Dermis blood vessel endothelial cell (primary cell): ENCODE measurements around the gene PAX2. TPM values are rescaled to one million over a fixed set of nuclear protein-coding genes. Genes with fewer than 3 reads are reported as not detected.

ENCODE experiments used
- DNase-seq: peaks from one replicate; pipeline ENCODE4 v3.0.0; 2010
- total RNA-seq: library from RNA; depleted of rRNA; stranded (reverse); fragments of >200 nt; gene quantifications from 2 replicates; pipeline ENCODE4 v1.2.3, GENCODE V29; 2014

PAX2 gene
- total RNA-seq, 1 donor from 2014 or later: 0.51 TPM

DNA sequence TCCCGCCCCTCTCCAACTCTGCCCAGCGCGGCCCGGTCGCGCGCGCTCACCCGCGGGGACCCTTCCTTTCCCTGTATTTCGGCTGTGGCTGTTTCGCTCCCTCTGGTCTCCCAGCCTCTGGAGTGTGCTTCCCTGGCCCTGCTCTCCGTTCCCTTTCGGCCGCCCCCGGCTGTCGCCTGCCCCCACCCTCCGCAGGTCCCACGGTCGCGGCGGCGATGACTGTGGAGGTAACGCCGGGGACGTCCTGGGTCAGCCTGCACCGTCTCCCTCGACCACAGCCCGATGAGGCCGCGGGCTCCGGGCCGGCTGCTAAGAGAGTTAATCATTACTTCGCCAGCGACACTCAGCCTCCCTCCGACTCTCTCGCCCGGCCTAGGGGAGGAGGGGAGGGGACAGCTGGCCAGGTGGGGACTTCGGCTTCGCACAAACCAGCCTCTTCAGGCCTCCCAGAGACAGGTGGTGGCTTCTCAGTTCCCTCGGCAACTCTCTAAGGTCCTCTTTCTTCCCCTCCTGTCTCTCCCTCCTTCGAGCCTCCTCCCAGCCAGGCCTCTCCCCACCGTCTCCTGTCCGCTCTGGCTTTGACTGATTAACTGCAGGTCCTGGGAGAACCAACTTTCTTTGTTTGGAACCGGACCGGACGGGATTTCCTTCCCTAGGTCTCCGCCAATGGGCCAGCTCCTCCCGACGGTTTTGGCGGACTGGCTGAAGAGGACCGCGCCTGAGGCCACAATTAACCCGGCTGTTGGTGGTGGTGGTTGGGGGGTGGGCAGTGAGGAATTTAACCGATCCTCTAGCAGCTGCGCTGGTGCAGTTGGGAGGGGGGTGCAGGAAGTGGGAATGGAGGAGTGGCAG is 5.6 kb upstream of the PAX2 start:
- DNase-seq: no peak

DNA sequence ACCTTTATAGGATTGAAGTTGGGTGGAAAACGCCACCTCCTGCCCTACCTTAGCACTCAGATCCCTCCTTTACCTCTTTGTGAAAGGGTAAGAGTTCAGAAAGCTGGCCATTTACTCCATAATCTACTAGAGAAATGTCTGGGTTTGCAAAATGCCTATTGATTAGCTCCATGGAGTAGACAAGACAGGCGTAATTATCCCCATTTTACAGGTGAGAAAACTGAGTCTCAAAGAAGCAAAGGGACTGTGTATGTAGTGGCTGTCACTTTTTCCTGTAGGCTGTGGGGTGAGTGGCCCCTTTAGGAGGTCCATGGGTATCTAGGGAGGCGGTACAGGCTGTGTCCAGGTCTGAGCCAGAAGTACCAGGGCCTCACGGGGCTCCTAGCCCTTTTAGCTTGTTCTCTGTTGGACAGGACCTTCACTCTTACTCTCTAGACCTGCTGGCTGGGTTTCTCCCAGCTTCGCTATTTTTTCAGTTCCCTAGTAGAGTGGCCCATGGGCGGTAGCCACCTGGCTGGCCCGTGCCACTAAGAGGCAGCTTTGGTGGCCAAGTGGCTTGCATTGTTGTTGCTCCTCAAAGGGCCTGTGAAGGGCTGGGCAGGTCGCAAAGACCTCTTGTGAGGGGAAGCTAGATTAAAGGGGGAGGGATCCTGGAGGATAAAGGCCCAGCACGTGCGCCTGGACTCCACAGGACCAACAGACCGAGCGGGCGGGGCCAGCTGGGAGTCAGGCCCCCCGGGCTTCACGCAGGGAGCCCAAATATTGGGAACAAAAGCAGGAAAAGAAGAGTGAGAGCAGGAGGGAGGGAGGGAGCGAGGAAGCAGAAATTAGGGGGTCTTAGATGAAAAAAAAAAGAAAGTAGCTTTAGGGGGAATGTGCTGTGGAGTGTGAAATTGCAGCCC is 4.7 kb upstream of the PAX2 start:
- DNase-seq: no peak

DNA sequence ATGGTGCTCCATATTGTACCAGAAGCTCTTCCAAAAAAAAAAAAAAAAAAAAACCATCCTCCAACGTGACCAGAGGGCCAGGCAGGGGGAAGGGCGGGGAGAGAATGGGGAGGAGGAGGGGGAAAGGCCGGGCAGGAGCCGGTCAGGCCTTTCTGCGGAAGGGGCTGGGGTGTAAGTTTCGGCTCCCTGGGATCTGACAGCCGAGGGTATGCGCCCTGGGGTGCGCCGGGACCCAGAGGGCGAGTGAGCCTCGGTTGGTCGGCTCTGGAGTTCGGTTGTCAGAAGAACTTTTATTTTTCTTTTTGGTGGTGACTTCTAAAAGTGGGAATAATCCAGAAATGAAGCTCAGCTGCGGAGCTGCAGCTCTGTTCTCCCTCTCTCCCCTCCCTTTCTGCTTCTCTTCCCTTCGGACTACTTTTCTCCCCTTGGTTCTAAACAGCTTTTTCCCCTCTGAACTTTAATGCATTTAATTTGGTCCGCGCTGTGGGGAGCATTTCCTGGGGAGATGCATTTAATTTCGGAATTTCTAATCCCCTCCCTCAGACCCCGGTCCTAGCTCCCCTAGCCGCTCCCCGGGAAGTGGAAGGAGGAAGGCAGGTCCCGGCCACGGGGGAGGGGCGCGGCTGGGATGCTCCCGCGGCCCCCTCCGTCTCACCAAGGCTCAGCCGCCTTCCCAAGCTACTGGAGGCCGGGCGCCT is 3.9 kb upstream of the PAX2 start:
- no peak for DNase-seq

DNA sequence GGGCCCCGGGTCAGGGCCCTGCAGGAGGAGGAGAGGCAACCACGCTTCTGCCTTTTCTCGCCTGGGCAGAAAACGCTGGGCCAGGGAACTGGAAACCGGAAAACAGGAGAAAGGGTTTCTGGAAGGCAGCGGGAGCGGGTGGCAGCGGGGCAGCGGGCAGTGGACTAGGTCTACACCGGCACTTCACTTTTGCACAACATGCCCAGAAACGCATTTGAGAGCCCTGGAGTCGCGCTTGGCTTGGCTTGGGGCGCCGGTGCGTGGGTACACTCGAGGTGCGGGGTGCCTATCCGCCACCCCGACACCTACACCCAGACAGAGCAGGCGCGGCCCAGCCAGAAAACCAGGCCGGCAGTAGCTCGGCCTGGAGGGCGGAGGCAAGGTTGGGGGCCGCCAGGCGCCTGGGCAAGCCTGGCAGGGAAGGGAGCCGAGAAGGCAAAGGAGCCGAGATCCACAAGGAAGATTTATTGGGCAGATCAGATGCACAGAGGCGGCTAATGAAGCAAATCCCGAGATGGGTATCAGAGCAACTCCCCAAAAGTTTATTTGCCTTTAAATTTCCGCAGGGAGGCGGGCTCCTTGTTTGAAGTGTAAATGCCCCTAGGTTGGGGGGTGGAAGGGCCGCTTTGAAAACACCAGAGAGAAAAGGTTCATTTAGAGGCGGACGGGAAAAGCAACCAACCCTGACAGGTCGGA is 3.2 kb upstream of the PAX2 start:
- DNase-seq: no peak

DNA sequence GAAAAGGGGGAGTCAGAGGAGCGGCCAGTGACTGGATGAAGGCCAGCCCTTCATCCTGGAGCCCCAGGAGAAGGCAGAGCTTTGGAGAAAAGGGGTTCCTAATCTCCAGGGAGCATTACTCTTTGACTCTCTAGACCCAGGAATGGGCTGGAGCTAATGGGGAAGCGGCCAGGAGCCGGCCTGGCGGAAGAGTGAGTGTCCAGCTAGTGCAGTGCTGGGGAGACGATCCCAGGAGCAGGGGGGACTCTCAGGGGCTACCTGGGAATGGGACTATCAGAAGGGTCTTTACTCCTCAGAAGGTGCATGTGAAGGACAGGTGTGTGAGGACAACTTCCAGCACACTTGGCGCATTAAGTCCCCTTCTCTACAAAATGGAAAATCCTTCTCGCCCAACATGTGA is 2.4 kb upstream of the PAX2 start:
- no peak for DNase-seq

DNA sequence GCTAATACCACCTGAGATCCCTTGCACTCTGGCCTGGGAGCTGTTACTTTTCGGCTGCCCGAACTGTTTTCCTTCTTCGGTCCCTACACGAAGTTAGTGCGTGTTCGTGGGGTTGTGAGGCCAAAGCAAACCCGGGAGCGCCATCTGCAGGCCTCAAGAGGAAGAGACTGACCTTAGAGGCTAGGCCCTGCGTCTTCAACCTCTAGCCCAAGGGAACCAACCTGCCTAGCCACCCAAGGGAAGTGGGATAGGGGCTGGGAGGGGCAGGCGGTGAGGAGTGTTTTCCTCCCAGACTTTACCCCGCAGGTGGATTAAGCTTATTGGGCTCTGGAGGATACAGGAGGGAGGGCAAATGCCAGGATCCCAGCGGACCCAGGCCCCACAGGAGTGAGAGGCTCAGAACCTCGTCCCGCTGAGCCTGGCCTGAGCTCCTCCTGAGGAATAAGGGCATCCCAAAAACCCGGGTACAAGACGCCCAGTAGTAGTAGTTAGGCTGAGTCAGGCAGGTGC is 1.7 kb upstream of the PAX2 start:
- DNase-seq: peak; percentile 83

DNA sequence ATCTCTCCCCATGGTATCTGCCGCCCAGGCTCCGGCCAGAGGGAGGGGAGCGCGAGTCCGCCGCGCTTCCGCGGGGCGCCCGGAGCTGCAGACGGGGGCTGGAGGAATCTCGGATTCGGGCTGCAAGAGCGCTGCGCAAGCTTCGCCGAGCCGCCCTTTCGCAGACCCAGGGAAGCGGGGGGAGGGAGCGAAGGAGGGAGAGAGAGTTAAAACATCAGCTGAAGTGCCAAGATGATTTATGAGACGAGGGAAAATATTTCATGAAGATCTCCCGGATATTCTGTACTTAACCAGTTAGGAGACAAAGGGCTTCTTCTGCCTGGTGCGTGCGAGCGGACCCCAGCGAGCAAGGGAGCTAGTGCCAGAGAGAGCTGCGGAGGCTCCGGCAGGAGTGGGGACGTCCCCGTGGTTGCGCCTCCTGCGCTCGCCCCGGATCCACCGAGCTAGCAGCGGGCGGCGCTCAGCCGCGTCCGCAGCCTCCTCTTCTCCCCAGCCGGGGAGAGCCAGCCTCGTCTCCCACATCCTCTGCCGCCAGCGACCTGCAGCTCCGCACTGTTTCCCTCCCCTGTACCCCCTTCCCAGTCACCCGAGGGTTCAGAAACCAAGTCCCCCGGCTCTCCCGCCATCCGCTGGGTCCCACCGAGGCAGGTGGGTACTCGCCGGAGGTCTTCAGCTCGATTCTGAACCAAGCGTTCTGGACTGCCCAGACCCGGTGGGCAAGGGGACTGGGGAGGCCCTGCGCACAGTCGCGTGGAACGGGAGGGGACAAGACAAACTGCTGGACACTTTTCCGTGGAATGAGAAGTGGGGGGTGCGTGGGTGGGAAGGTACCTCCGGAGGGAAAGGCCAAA is 1.0 kb upstream of the PAX2 start:
- DNase-seq: no peak

DNA sequence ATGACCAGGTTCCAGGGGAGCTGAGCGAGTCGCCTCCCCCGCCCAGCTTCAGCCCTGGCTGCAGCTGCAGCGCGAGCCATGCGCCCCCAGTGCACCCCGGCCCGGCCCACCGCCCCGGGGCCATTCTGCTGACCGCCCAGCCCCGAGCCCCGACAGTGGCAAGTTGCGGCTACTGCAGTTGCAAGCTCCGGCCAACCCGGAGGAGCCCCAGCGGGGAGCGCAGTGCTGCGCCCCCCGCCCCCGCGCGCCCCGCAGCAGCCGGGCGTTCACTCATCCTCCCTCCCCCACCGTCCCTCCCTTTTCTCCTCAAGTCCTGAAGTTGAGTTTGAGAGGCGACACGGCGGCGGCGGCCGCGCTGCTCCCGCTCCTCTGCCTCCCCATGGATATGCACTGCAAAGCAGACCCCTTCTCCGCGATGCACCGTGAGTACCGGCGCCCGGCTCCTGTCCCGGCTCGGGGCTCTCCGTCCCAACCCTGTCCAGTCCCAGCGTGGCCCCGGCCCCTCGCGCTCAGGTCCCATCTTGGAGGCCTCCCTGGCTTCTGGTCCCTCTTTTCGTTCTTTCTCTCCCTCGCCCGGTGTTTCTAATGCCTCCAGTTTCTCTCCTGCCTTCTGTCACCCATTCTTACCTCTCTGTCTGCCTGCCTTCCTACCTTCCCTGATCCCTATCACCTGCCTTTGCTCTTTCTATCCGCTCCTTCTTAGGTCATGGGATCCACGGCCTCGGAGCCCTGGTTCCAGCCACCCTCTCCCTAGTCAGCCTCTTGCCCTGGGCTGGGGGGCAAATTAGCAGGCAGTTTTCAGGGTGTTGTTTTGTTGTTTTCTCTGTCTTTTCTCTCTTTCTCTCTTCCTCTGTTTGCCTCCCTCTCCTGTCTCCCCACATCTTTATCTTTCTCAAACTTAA is 751 bp downstream of the PAX2 start:
- DNase-seq: no peak

DNA sequence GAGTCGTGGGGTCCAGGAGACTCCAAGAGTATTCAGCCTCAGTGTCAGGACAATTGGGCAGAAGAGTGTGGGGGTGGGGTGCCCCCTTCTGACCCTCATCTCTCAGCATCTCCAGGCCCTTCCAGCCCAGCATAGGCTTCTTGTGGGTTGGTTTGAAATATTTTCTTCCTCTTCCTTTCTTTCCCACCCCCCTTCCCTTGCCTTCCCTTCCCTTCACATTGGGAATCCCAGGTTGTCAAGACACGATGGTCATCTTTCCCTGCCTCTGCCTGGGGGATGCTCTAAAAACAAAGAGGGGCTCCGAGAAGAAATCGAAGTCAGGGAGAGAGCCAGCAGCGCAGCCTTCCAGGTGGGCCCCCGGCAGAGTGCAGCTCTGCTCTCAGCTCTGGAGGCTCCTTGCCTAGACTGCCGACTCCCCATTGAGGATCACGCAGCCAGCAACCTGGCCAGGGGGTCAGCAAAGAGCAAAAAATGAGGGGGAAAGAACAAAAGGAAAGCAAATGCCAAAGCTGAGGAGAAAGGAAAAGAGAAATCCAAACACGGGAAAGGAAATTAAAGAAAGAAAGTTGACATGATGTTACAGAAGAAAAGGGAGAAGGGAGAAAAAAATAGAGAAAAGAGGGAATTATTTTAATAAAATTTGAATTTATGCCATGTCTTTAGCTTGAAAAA is 1.5 kb downstream of the PAX2 start:
- no peak for DNase-seq

DNA sequence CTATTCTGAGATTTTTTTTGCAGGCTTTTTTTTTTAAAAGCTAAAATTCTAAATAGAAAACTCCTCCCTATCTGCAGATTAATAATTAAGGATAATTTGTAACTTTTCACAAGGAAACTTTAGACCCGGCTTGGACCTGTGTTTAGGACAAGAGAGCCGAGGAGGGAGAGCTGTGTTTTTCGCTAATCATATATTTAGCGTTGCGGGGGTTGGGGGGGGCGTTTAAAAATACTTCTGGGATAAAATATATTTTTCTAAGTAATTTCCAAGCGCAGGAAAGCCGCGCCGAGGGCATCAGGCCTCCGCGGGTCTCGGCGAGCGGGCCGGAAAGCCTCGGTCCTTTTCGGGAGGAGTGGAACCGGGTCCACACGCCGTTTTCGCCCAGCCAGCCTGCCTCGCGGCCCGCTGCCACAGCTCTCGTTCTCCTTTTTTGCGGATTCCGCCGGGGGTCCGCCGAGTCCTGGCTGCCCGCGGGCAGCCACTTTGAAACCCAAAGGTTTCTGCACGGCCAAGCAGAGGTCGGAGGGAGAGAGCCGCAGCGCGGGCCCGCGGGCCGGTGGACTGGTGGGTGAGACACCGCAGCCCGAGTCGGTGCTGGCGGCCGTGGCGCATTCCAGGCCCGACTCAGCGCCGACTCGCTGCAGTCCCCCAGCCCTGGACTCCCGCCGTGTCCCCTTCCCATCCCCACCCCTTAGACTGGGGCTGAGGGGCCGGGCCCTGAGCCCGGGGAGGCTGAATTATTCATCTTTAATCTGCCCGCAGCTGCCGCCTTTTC is 2.3 kb downstream of the PAX2 start:
- no peak for DNase-seq

DNA sequence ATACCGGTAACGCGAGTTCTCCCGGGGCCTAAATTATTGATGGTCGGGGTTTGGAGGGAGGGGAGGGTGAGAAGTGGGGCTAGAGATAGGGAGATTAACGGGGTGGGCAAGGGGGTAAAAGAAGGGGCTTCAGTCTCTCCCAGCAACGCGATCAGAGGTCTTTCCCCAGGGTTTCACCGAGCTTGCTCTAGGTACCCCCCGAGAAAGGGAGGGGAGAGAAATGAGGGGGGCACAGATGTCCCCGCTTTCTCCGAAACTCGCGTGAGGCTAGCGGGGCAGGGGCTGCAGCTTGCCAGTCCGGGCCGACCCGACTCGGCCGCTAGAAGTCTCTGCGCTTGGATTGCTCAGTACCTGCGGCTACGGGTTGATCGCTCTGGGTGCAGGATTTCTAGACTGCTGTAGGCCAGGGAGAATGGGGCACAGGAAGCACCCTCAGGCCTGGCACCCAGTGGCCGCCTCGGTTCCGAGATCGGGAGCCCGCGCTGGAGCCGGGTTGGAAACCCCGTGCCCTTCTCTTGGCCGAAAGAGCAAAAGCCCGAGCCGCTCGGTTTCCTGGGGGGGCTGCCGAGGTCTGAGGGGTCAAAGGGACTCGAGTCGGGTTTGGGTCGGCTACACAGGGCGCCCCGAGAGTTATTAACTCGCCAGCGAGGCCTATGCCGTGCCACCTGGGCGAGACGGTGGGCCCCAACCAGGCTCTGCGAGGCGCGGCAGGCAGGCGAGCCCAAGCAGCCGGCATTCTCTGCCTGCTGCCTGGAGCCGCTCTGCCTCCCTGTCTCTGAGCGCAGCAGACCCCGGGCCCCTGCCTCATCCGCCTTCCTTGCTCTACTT is 3.1 kb downstream of the PAX2 start:
- DNase-seq: no peak

DNA sequence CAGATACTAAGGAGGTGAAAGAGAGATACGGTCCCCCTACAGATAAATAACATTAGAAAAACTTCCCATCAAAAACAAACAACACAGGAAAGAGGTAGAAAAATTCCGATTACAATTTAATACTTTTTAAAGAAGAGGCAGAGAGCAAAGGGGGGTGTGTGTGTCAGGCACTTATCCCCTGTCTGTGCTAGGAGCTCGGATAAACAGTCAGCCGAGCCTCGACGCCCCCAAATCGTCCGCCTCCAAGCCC is 3.6 kb downstream of the PAX2 start:
- DNase-seq: no peak

DNA sequence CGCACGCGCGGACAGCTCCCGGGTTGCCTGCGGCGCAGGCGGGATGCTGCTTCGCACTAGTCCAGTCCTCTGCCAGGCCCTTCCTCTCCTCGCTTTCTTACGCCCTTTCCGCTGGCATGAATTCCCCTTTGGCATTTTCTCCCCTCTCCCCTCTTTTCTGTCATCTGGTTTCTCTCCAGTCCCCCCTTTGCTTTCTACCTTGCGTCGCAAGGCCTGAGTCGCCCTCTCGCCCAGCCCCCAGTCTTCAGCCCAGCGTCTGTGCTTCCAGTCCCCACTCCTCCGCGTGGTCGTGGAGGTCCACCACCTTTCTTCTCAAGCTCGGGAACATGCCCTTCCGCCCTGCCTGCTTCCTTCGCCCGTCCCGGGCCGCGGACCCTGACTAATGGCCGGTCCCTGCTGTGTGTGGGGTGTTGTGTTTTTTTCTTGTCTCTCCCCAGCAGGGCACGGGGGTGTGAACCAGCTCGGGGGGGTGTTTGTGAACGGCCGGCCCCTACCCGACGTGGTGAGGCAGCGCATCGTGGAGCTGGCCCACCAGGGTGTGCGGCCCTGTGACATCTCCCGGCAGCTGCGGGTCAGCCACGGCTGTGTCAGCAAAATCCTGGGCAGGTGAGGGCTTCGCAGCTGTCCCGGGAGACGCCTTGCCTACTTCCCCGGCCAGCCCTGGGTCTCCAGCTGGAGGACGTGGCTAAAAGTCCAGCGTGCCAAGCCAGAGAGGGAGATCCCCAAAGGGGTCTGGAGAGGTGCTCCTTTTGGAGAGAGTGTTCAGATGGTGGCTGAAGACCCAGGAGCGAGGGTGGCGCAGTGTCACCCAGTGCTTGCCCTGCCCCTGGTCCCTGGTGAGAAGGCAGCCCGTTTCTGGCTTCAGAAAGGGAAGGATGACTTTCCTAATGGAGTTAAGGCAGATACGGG is 4.2 kb downstream of the PAX2 start:
- DNase-seq: no peak

DNA sequence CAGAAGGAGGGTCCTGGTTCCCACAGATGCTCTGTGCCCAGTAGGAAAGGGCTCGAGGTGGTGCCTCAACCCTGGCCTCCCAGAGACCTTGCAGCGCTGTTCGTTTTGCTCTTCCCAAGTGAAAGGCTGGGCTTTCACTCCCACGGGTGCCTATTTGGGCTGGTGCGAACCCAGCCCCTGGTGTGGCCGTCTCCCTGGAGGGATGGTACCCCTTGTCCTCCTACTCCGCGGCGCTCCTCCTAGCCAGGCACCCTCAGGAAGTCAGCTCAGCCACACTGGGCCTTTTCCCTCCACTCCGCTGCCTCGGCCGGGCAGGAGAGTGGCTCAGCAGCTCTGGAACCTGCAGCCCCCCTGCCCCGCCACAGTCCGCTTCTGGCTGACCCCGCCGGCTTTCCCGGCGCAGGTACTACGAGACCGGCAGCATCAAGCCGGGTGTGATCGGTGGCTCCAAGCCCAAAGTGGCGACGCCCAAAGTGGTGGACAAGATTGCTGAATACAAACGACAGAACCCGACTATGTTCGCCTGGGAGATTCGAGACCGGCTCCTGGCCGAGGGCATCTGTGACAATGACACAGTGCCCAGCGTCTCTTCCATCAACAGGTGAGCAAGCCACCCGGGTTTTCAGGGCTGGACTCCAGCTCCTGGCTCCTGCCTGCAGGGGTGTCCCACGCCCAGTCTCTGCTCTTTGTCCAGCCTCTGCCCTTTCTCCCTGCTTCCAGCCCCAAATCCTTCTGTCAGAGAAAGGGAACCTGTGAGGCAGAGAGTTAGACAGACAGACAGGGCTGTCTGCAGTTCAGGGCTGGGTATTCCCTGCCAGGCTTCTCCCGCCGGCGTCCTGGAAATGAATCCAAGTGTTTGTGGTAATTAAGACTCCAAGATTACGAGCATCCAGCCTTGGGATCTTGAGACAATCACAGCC is 5.2 kb downstream of the PAX2 start:
- DNase-seq: no peak

DNA sequence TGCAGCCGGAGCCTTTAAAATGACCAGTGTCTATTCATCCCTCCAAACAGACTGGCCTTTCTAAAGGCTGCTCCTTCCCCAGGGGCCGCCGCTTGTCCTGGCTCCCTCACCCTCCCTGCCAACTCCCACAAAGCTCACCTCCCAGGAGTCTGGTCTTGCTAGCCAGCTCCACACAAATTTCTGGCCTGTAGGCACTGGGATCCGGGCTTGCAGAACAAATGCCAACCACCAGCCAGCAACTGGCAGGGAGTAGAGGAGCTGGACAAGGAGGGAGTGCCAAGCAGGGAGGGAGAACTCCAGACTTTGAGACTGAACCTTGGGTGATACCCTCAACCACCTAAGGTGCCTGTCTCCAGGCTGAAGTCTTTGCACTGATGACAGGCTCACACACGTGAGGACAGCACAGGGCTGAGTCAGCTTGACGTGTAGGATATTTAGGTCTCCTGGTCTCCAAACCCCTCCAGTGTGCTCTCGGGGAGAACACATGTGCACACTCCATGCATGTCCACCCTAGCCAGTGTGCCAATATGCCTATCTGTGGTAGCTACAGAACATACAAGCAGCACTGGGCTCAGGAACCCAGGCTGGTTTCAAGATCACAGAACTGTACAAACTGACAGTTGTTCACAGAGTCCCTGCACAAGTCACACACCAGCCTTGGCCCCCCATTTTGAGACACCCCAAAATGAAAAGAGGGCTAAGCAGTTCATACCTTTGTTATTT is 6.0 kb downstream of the PAX2 start:
- DNase-seq: no peak
